Keratinocyte (primary cell): Measurements from ENCODE around the gene DTNB. TPM values are rescaled to one million over a fixed set of nuclear protein-coding genes. Genes with fewer than 3 reads are reported as not detected.

Experiments
- DNase-seq: peaks from one replicate; pipeline ENCODE4 v3.0.0-alpha.2; 2011; ENCODE audit warnings: low read depth, missing footprints, low spot score
- FAIRE-seq: peaks from 2 replicates; lab custom pipeline; 2011; peaks lifted over from hg19 to GRCh38; lab: Jason Lieb, UNC
- H2AFZ ChIP-seq: 2 replicates; pipeline ENCODE4 v1.6.0; 2012; ENCODE audit warnings: low read length, control low read depth, inconsistent platforms; ENCODE audit not compliant: control insufficient read depth
- H3K27ac ChIP-seq: 2 replicates; pipeline ENCODE4 v1.5.1; 2011; ENCODE audit warnings: low read length; ENCODE audit not compliant: control insufficient read depth, insufficient read depth
- H3K27me3 ChIP-seq: 3 replicates; pipeline ENCODE4 v1.6.0; 2011; ENCODE audit warnings: low read length; ENCODE audit not compliant: control insufficient read depth, insufficient read depth; ENCODE audit errors: extremely low read depth
- H3K36me3 ChIP-seq, 2 experiments: 2 replicates in 1 of 2; 3 replicates in 1 of 2; pipeline ENCODE4 v1.5.1; 2011; ENCODE audit warnings: low read length in 2 of 2, mild to moderate bottlenecking in 1 of 2; ENCODE audit not compliant: control insufficient read depth in 2 of 2, insufficient read depth in 2 of 2; ENCODE audit errors: extremely low read depth in 1 of 2
- H3K4me1 ChIP-seq: 3 replicates; pipeline ENCODE4 v1.5.1; 2011; ENCODE audit warnings: low read length; ENCODE audit not compliant: control insufficient read depth, insufficient read depth; ENCODE audit errors: extremely low read depth
- H3K4me2 ChIP-seq: 3 replicates; pipeline ENCODE4 v1.6.0; 2011; ENCODE audit warnings: low read depth, low read length; ENCODE audit not compliant: control insufficient read depth, insufficient read depth; ENCODE audit errors: extremely low read depth
- H3K4me3 ChIP-seq, 3 experiments: fragments of 200-600 bp in 1 of 3; sonication (generic) in 1 of 3; 2 replicates in 2 of 3; 3 replicates in 1 of 3; pipeline ENCODE4 v1.5.1; 2011 to 2016; ENCODE audit warnings: low read length in 3 of 3, mild to moderate bottlenecking in 3 of 3, control low read depth in 2 of 3, inconsistent platforms in 1 of 3, low read depth in 1 of 3, mixed read lengths in 1 of 3, mixed run types in 1 of 3, moderate library complexity in 1 of 3; ENCODE audit not compliant: control insufficient read depth in 2 of 3, insufficient read depth in 2 of 3; ENCODE audit errors: extremely low read depth in 1 of 3
- H3K79me2 ChIP-seq: 2 replicates; pipeline ENCODE4 v1.6.0; 2012; ENCODE audit warnings: low read length; ENCODE audit not compliant: control insufficient read depth, insufficient read depth
- H3K9ac ChIP-seq: 3 replicates; pipeline ENCODE4 v1.6.0; 2011; ENCODE audit warnings: low read length; ENCODE audit not compliant: control insufficient read depth, insufficient read depth; ENCODE audit errors: extremely low read depth
- H3K9me1 ChIP-seq: 3 replicates; pipeline ENCODE4 v1.6.0; 2011; ENCODE audit warnings: low read length; ENCODE audit not compliant: control insufficient read depth, insufficient read depth; ENCODE audit errors: extremely low read depth
- H3K9me3 ChIP-seq: 2 replicates; pipeline ENCODE4 v1.5.1; 2012; ENCODE audit warnings: low read depth, low read length; ENCODE audit not compliant: control insufficient read depth
- H4K20me1 ChIP-seq: 3 replicates; pipeline ENCODE4 v1.6.0; 2011; ENCODE audit warnings: low read length; ENCODE audit not compliant: control insufficient read depth, insufficient read depth; ENCODE audit errors: extremely low read depth
- CTCF ChIP-seq, 3 experiments: IDR thresholded peaks in 1 of 3; conservative IDR thresholded peaks in 1 of 3; optimal IDR thresholded peaks in 1 of 3; 2 replicates in 2 of 3; 3 replicates in 1 of 3; pipeline versions ENCODE3 to v1.5.1; 2011; ENCODE audit warnings: low read length in 3 of 3, mild to moderate bottlenecking in 3 of 3, moderate library complexity in 2 of 3, control low read depth in 1 of 3, inconsistent platforms in 1 of 3; ENCODE audit not compliant: insufficient read depth in 2 of 3; ENCODE audit errors: extremely low read depth in 1 of 3
- EZH2 ChIP-seq: IDR thresholded peaks from one replicate; pipeline ENCODE4 v1.6.1; 2012; ENCODE audit warnings: inconsistent platforms, mild to moderate bottlenecking, low read length, moderate library complexity
- dilution Hi-C: fragments of 300-500 bp; cut with MboI; formaldehyde crosslinking; loops from one replicate; pipeline ENCODE4 v1.7.0; 2020; ENCODE audit warnings: low sequenced_read_pairs; ENCODE audit not compliant: extremely low pct_ligation_motif_present
- polyA plus RNA-seq, 5 experiments: library from polyadenylated mRNA; depleted of rRNA in 3 of 5; stranded (reverse) in 3 of 5; stranded (forward) in 1 of 5; unstranded in 1 of 5; fragments of >200 nt; gene quantifications; 1 replicate in 1 of 5; 2 replicates in 3 of 5; 3 replicates in 1 of 5; pipeline versions ENCODE4 v1.2.1 to v1.2.3, GENCODE V29; 2011 to 2012; ENCODE audit warnings: missing spikeins in 2 of 5, low read depth in 1 of 5, low replicate concordance in 1 of 5

The DTNB gene
- polyA plus RNA-seq, 1 donor (not counting 4 experiments of a cell fraction or from before 2014, with no cell fraction given), result 31.5 TPM

- H3K9ac ChIP-seq, result no peak overlapping the region
- peaks cover 13% of the 10 kb centered on the region for H3K4me1 ChIP-seq
- no peaks in the 10 kb centered on the region for H3K9me3 ChIP-seq
- H2AFZ ChIP-seq, result no peak overlapping the region
- no peak overlapping the region for H3K27ac ChIP-seq
- no peak for FAIRE-seq
- H3K4me3 ChIP-seq, result no peak overlapping the region
- no peak for TF ChIP-seq EZH2
- dilution Hi-C loops, result no loop called here
- no peaks in the 10 kb centered on the region for H3K27me3 ChIP-seq
- no peak for DNase-seq
- no peaks in the 10 kb centered on the region for H3K79me2 ChIP-seq
- H3K36me3 ChIP-seq, result no peaks in the 10 kb centered on the region
- no peaks in the 10 kb centered on the region for H3K9me1 ChIP-seq
- no peak overlapping the region for H3K4me2 ChIP-seq
- no peaks in the 10 kb centered on the region for H4K20me1 ChIP-seq
Measured at GRCh38 chr2:25358249-25358815, 315.0 kb downstream of the DTNB start.

DNA sequence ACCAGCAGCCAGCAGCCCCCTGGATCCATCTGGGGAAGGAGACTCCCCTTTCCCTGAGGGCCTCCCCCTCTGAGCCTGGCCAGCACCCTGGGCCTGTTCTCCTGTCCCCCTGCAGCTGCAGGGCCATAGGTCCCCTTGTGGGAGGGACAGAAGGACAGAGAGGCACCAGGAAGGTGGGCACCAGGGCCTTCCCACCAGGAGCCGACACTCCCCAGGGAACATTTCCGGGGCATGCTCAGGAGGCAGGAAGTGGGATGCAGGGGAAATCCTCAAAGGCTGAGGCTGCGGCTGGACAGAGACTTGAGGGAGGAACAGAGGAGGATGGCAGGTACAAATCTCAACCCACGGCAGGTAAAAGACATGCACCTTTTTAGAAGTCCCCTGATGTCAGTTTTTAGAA lies 317.3 kb downstream of the DTNB start:
- H2AFZ ChIP-seq, result no peak overlapping the region
- H3K27me3 ChIP-seq, result no peaks in the 10 kb centered on the region
- dilution Hi-C loops, result no loop called here
- H3K9me1 ChIP-seq, result no peaks in the 10 kb centered on the region
- H3K27ac ChIP-seq, result no peak overlapping the region
- DNase-seq, result no peak
- TF ChIP-seq EZH2, result no peak
- TF ChIP-seq CTCF (optimal IDR thresholded peaks at IDR 0.05 in 1 of 3, IDR thresholded peaks at IDR 0.05 in 1 of 3, conservative IDR thresholded peaks at IDR 0.05 in 1 of 3; ENCODE audit: extremely low read depth in 1 of 3, insufficient read depth in 2 of 3, low read length in 3 of 3), result no peak
- no peaks in the 10 kb centered on the region for H3K4me1 ChIP-seq
- H3K4me2 ChIP-seq, result no peak overlapping the region
- no peak overlapping the region for H3K4me3 ChIP-seq
- no peaks in the 10 kb centered on the region for H3K36me3 ChIP-seq
- no peaks in the 10 kb centered on the region for H4K20me1 ChIP-seq
- H3K79me2 ChIP-seq, result no peaks in the 10 kb centered on the region
- no peaks in the 10 kb centered on the region for H3K9me3 ChIP-seq
- FAIRE-seq, result no peak
- H3K9ac ChIP-seq, result no peak overlapping the region

DNA sequence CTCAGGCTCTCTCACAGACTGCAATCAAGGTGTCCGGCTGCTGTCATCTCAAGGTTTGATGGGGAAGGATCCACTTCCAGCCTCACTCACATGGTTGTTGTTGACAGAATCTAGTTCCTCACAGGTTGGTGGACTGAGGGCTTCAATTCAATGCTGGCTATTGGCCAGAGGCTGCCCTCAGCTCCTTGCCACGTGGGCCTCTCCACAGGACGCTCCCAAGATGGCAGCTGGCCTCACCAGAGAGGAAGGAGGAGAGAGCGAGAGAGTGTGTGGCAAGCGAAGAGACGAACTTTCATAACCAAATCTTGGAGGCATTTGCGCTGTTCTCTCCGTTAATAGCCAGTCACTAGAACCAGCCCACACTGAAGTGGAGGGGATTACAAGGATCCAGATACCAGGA lies 318.1 kb downstream of the DTNB start:
- Histone ChIP-seq H3K4me3 (no peak overlapping the region), H3K36me3 (no peaks in the 10 kb centered on the region), H3K27me3 (no peaks in the 10 kb centered on the region), H3K27ac (no peak overlapping the region), H3K9ac (no peak overlapping the region), H3K9me3 (no peaks in the 10 kb centered on the region), H3K4me1 (no peaks in the 10 kb centered on the region), H2AFZ (no peak overlapping the region), H3K9me1 (no peaks in the 10 kb centered on the region), H3K79me2 (no peaks in the 10 kb centered on the region), H4K20me1 (no peaks in the 10 kb centered on the region), H3K4me2 (no peak overlapping the region)
- FAIRE-seq, result no peak
- dilution Hi-C loops, result no loop called here
- DNase-seq, result no peak
- no peak for TF ChIP-seq EZH2
- no peak for TF ChIP-seq CTCF (optimal IDR thresholded peaks at IDR 0.05 in 1 of 3, IDR thresholded peaks at IDR 0.05 in 1 of 3, conservative IDR thresholded peaks at IDR 0.05 in 1 of 3; ENCODE audit: extremely low read depth in 1 of 3, insufficient read depth in 2 of 3, low read length in 3 of 3)
